ENCODE data around the gene ARHGAP27.
A peak's percentile ranks its signal among the peaks of the same experiment; 100 is the strongest.

The ARHGAP27 gene

DNA sequence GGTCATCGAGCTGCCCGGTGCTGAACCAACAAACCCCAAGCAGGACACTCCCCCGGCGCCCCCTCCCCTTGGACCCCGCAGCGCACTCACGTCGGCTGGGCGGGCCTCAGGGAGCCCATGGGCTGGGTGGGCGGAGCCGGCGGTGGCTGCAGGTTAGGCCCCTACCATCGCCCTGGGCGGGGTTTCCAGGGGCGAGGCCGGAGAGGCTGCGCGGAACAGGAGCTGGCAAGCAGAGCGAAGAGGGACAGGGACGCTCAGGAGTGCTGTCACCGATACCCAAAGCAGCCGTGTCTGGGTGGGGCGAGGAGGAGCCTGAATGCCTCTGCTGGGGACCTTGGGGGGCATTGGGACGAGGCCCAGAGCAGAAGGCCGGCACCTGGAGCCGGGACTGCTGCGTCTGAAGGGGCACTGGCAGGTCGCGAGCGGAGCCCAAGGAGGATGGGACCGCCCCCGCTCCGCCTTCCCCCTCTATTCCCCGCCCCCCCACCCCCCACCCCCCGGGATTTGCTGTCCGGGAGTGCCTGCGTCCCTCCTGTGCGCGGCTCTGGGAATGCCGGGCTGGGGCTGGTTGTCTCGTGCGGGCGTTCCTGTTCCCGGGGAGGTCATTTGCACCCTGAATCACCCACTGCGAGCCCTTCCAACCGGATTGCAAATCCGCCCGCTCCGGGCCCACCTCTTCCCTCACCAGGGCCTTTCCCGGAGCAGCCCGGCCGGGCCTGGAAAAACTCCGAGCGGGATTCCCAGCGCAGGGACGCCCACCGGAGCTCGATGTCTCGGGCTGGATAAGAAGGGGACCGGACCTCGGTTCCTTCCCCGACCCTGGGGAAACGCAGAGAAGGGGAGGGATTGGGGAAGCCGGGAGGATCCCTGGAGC is 902 bp downstream of the ARHGAP27 start:
- in situ Hi-C loops (cut with MboI; ENCODE audit: low sequenced_read_pairs), result loop anchor here (25.0 kb wide), 1 partner anchor 206 kb away; no protein-coding TSS in a partner anchor
- Histone ChIP-seq H3K4me3 (peak overlapping the region; percentile 52), H3K27me3 (ENCODE audit: low read depth) (no peaks in the 10 kb centered on the region), H3K9me3 (no peaks in the 10 kb centered on the region), H3K36me3 (replicated peaks) (no peaks in the 10 kb centered on the region), H3K4me1 (peaks cover 4% of the 10 kb centered on the region; the same call in 1 of the 2 replicates)
- peak; percentile 78 to 96 for DNase-seq (ENCODE audit: low spot score in 2 of 2)

DNA sequence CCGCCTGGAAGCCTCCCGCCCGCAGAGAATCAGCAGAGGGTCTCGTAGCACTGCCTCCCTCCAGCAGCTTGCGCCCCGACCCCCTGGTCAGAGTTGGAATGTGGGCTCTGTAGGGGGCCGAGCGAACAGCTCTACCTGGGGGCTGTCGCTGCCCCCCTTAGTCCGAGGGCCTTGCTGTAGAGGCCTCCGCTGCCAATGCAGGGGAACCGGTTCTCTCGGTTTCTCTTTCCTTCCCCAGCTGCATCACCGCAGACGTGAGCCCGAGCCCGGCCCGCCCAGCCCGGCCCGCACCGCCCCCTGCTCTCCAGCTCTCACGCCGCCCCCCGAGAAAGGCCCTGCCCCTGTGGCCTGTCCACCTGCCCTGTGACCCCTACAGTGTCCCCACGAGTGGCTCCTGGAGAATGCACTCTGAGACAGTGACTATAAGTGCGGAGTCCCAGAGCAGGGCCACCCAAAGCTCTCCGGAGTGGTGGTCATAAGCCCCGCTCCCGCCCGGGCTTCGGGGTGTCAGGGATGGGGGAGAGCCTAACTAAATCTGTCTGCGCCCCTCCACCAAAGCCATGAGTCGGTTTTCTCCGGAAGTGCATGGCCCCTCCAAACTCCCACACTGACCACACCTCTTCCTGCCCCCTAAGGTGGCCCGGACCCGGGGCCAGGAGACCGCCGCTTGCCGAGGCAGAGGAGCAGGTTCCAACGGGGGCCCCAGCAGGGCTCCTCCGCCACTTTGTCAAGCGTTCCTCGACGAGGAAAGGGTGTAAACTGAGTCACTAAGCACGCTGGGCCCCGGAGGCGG is 1.7 kb downstream of the ARHGAP27 start:
- Histone ChIP-seq H3K9me3 (no peaks in the 10 kb centered on the region), H3K4me1 (peaks cover 4% of the 10 kb centered on the region; the same call in 1 of the 2 replicates), H3K4me3 (peak overlapping the region; percentile 52), H3K36me3 (replicated peaks) (no peaks in the 10 kb centered on the region), H3K27me3 (ENCODE audit: low read depth) (no peaks in the 10 kb centered on the region)
- no peak for DNase-seq (ENCODE audit: low spot score in 2 of 2)
- in situ Hi-C loops (cut with MboI; ENCODE audit: low sequenced_read_pairs), result loop anchor here (25.0 kb wide), 1 partner anchor 206 kb away; no protein-coding TSS in a partner anchor

DNA sequence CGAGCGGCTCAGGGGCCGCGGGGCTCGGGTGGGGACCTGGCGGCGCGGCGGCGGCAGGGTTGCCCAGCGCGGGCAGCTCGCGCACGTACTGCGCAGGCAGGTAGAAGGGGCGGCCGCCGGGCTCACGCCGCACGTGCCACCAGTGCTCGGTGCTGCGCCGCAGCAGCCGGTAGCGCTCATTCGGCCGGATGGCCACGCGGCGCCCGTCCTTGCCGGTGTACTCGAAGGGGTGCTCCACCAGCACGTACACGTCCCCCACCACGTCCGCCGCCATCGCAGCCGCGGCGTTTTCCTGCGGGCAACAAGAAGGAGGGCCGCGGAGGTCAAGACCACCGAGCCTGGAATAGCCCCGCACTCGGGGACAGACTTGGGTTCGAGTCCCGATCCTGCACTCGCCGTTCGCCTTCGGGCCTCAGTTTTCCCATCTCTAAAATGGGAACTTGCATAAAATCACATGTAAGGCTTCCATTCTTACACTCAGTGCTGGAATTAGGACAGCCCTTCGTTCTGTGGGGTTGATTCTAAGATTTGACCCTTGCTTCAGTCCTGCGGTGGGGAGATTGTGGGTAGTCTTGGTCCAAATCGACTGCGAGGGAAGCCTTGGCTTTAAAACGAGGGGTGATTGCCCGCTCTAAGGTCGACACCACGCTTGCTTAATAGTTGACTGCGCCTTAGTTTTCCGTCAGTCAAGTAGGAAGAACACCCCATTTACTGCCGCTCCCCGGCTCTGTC is 2.5 kb downstream of the ARHGAP27 start:
- H3K9me3 ChIP-seq, result no peaks in the 10 kb centered on the region
- DNase-seq (ENCODE audit: low spot score in 2 of 2), result no peak
- no peaks in the 10 kb centered on the region for H3K36me3 ChIP-seq (replicated peaks)
- H3K4me3 ChIP-seq, result no peak overlapping the region
- H3K27me3 ChIP-seq (ENCODE audit: low read depth), result no peaks in the 10 kb centered on the region
- H3K4me1 ChIP-seq, result peaks cover 8% of the 10 kb centered on the region
- in situ Hi-C loops (cut with MboI; ENCODE audit: low sequenced_read_pairs), result loop anchor here (25.0 kb wide), 1 partner anchor 207 kb away; no protein-coding TSS in a partner anchor

DNA sequence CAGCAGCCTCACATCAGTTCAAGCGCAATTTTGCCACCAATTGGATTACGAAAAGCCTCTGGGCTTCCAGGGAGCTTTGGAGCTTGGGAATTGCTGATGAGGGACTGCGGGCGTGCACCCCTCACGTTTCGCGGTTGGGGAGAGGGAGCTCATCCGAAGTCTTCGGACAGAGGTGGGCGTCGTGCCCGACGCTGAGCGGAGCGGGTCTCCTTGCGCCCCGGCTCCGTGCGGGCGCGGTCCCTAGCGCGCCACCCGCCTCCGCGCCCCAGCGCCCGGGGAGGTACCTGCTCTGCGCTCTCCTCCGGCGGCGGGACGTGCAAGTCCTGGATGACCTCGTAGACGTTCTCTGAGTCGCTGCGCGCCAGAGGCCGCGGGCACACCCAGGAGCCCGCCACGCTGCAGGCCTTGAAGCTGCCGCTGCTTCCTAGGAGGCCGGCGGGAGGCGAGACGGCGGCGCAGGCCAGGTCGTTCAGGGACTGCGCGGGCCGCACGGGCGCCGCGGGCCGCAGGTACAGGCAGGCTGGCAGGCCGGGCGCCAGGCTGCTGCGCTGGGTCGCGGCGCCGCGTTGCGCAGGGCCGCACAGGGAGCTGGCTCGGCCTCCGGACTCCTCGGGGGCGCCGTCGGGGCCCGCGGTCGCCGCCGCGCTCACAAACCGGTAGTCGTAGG is 3.2 kb downstream of the ARHGAP27 start:
- Histone ChIP-seq H3K9me3 (no peaks in the 10 kb centered on the region), H3K4me1 (peaks cover 10% of the 10 kb centered on the region), H3K27me3 (ENCODE audit: low read depth) (no peaks in the 10 kb centered on the region), H3K4me3 (no peak overlapping the region), H3K36me3 (replicated peaks) (no peaks in the 10 kb centered on the region)
- in situ Hi-C loops (cut with MboI; ENCODE audit: low sequenced_read_pairs), result loop anchor here (25.0 kb wide), 1 partner anchor 208 kb away; no protein-coding TSS in a partner anchor
- DNase-seq (ENCODE audit: low spot score in 2 of 2), result no peak

DNA sequence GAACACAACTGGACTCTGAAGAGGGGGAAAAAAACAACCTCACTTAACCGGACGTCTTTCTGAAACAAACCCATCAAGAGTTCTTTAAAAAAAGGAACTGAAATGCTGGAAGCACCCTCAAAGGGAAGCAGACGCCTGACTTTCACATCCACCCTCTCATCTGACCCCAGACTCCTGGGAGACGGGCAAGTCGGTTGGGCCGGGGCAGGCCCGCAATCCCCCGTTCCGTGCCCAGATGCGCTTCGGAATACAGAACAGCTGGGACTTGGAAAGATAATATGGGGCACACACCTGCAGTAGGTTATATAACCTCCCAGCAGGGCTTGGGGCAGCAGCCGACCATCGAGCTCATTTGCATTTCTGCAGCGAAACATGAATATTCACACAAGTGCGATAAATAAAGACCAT is 3.7 kb downstream of the ARHGAP27 start:
- H3K4me1 ChIP-seq, result peaks cover 10% of the 10 kb centered on the region
- DNase-seq (ENCODE audit: low spot score in 2 of 2), result no peak
- H3K36me3 ChIP-seq (replicated peaks), result no peaks in the 10 kb centered on the region
- H3K4me3 ChIP-seq, result no peak overlapping the region
- H3K9me3 ChIP-seq, result no peaks in the 10 kb centered on the region
- H3K27me3 ChIP-seq (ENCODE audit: low read depth), result no peaks in the 10 kb centered on the region
- in situ Hi-C loops (cut with MboI; ENCODE audit: low sequenced_read_pairs), result loop anchor here (25.0 kb wide), 1 partner anchor 208 kb away; no protein-coding TSS in a partner anchor

DNA sequence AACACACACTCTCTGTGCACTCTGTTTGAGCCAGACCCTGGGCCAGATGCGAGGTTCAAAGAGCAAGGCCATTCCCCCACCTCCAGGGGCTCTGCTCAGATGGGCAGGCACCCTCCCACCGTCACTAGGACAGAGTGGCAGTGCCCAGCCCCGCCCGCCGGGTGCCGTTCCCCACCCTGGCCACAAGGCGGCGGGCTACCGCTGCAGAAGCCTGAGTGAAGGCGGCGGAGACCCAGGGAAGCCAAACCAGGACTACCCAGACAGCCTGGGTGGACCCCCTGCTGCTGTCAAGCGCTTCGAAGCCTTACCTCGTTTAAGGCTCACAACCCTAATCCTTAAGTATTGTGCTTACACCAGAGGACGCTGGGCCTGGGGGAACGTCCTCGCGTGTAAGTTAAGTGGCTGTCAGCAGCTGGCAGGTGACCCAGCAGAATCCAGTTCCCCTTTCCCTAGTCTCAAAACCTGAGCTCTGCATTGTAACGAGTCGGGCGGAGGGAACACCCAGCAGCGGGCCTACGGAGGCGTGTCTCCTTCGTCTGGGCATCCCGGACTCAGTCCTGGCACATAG is 4.5 kb downstream of the ARHGAP27 start:
- no peaks in the 10 kb centered on the region for H3K27me3 ChIP-seq (ENCODE audit: low read depth)

DNA sequence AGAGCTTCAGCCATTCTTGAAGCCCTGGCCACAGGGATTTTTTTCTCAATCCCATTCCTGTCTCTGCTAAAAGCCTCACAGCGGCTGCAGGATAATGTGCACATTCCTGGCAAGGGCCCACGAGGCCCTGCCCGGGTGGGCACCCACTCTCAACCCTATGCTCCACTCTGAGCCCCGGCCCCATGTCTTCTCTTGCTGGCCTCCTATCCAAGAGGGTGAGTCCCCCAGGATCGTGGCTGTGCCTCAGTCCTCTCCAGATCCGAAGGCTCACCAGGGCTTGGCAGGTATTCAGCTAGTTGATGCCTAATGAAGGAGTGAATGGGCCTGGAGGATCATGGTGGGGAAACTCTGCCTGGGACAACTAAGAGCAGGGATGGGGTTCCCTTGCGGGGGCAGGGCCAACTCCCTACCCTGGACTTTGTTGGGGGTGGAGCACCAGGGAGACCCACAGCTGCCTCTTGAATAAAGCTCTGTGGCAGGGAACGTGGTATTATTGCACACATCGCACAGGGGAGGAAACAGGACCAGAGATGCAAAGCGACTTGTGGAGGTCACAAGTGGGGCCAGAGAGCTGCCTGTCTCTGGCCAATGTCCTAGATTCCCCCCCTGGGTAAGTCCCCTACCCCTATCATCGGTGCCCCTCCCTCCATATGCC is 5.4 kb downstream of the ARHGAP27 start:
- Histone ChIP-seq H3K4me1 (peaks cover 10% of the 10 kb centered on the region), H3K27me3 (ENCODE audit: low read depth) (no peaks in the 10 kb centered on the region), H3K9me3 (no peaks in the 10 kb centered on the region), H3K4me3 (no peak overlapping the region), H3K36me3 (replicated peaks) (no peaks in the 10 kb centered on the region)
- in situ Hi-C loops (cut with MboI; ENCODE audit: low sequenced_read_pairs), result loop anchor here (25.0 kb wide), 1 partner anchor 210 kb away; no protein-coding TSS in a partner anchor
- DNase-seq (ENCODE audit: low spot score in 2 of 2), result no peak

More for the DNA sequence above, 4.5 kb downstream of the ARHGAP27 start:
- Histone ChIP-seq H3K36me3 (replicated peaks) (no peaks in the 10 kb centered on the region), H3K4me1 (peaks cover 10% of the 10 kb centered on the region), H3K4me3 (no peak overlapping the region), H3K9me3 (no peaks in the 10 kb centered on the region)
- in situ Hi-C loops (cut with MboI; ENCODE audit: low sequenced_read_pairs), result loop anchor here (25.0 kb wide), 1 partner anchor 209 kb away; no protein-coding TSS in a partner anchor
- peak; percentile 59 to 85 for DNase-seq (ENCODE audit: low spot score in 2 of 2)

DNA sequence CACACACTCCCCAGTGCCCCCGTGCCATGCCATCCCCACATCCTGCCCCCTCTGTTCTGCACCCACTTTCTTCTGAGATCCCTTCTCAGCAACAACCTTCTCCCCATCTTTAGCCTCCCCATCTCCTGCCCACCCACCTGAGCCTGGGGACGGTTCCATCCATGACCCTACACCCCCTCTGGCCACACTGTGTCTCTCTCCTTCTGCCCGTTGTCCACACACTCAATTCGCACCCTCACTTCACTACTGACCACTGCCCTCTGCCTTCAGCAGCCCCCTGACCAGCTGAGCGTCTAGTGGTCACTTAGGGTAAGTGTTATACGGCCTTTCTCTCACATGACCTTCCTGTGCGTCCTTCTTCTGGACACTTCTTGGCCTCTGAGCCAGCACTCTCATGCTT is 6.1 kb downstream of the ARHGAP27 start:
- no peaks in the 10 kb centered on the region for H3K27me3 ChIP-seq (ENCODE audit: low read depth)
- no peaks in the 10 kb centered on the region for H3K9me3 ChIP-seq
- no peaks in the 10 kb centered on the region for H3K36me3 ChIP-seq (replicated peaks)
- H3K4me3 ChIP-seq, result no peak overlapping the region
- H3K4me1 ChIP-seq, result peaks cover 10% of the 10 kb centered on the region
- in situ Hi-C loops (cut with MboI; ENCODE audit: low sequenced_read_pairs), result loop anchor here (25.0 kb wide), 1 partner anchor 211 kb away; no protein-coding TSS in a partner anchor
- no peak for DNase-seq (ENCODE audit: low spot score in 2 of 2)

DNA sequence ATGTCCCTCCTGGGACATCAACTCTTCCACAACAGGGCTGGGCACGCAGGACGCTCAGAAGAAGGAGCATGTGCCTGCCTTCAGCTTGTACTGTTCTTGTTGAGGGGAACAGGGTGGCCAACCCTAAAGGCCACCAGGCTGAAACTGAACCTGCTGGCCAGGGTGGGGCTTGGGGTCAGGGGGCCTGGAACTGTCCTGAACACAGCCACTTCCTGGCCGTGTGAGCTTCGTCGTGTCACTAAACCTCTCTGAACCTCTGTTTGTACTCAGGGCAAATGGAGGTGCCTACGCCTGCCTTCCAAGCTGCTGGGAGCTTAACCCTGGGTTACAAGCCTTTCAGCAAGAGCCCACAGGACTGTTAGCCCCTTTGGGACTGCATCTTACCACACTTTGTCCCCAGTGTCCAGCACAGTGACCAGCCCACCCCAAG is 6.7 kb downstream of the ARHGAP27 start:
- H3K4me1 ChIP-seq, result peaks cover 7% of the 10 kb centered on the region
- H3K9me3 ChIP-seq, result no peaks in the 10 kb centered on the region
- H3K4me3 ChIP-seq, result no peak overlapping the region
- no peaks in the 10 kb centered on the region for H3K27me3 ChIP-seq (ENCODE audit: low read depth)
- in situ Hi-C loops (cut with MboI; ENCODE audit: low sequenced_read_pairs), result loop anchor here (25.0 kb wide), 1 partner anchor 211 kb away; no protein-coding TSS in a partner anchor
- no peaks in the 10 kb centered on the region for H3K36me3 ChIP-seq (replicated peaks)
- DNase-seq (ENCODE audit: low spot score in 2 of 2), result no peak

DNA sequence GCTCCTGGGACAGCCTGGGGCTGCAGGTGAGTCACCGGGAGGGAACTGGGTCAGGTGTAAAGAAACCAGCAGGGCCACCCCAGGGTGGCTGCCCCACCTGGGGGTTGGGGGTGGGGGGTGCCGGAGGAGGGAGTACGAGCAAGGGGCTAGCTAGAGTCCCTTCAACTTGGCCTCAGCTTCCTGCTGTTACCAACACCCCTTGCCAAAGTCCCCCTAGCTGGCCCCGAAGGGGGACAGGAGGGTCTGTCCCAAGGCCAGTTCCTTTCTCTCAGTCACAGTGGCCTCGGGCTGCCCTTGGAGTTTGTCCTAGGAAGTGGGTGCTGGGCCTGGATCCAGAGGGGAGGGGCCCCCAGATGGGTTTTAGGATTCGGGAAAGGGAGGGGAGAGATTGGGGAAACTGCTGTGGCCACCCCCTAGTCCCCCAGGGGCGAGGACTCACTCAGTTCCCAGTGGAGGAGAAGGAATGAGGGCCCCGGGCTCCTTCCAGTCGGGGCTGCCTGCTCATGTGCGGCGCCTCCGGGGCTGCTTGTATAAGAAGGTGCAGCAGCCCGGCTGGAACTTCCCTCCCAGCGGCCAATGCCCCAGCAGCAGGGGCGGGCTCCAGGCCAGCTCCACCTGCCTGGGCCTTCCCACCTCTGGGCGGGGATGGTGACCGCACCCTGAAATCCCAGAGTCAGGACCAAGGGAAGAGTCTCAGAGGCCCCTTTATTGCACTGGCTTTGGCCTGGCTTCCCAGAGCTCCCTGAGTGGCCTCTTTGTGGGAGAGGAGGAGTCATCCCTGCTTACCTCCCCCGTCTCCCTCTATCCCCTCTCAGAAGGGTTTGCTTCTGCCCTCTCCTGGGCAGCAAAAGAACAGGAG is 7.3 kb downstream of the ARHGAP27 start:
- peak; percentile 91 to 95 for DNase-seq (ENCODE audit: low spot score in 2 of 2)
- in situ Hi-C loops (cut with MboI; ENCODE audit: low sequenced_read_pairs), result loop anchor here (25.0 kb wide), 1 partner anchor 212 kb away; no protein-coding TSS in a partner anchor
- Histone ChIP-seq H3K36me3 (replicated peaks) (no peaks in the 10 kb centered on the region), H3K27me3 (ENCODE audit: low read depth) (no peaks in the 10 kb centered on the region), H3K4me3 (peak overlapping the region; percentile 44), H3K9me3 (no peaks in the 10 kb centered on the region), H3K4me1 (peaks cover 6% of the 10 kb centered on the region)

DNA sequence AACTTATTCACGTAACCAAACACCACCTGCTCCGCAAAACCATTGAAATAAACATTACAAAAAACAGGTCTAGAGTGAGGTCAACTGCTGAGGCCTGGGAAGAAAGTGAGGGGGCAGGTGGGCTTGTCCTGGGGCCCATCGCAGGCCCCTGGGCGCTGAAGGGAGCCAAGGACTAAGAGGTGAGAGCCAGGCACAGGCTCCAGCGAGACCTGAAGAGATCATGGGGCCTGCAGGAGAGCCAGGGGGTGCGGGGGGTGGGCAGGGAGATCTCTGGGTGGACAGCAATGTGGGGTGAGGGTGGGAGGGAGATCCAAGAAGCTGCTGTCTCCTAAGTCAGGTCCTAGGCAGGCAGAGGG is 7.9 kb downstream of the ARHGAP27 start:
- no peak for DNase-seq (ENCODE audit: low spot score in 2 of 2)
- Histone ChIP-seq H3K4me3 (peak overlapping the region; percentile 44), H3K4me1 (peaks cover 6% of the 10 kb centered on the region), H3K9me3 (no peaks in the 10 kb centered on the region), H3K36me3 (replicated peaks) (no peaks in the 10 kb centered on the region), H3K27me3 (ENCODE audit: low read depth) (no peaks in the 10 kb centered on the region)
- in situ Hi-C loops (cut with MboI; ENCODE audit: low sequenced_read_pairs), result loop anchor here (25.0 kb wide), 1 partner anchor 213 kb away; no protein-coding TSS in a partner anchor
